NCI-H187 (cell line): ENCODE results near the gene TMEM200A.
"Not testable (repeated sequence)": the region's sequence is repeated elsewhere in the genome, so short reads cannot be mapped to it uniquely, and the experiment has no call there.

Experiments used
- DNase-seq, 2 experiments: peaks; one replicate each; lab custom pipeline; 2025; lab: John Stamatoyannopoulos, UW

The TMEM200A gene

GRCh38 chr6:130365166-130366106 lies at the start of gene TMEM200A:
TSS of gene TMEM200A (plus strand) at chr6:130366017. CDS start at chr6:130440423, 74,406 bp downstream.
- DNase-seq = no peak

DNA sequence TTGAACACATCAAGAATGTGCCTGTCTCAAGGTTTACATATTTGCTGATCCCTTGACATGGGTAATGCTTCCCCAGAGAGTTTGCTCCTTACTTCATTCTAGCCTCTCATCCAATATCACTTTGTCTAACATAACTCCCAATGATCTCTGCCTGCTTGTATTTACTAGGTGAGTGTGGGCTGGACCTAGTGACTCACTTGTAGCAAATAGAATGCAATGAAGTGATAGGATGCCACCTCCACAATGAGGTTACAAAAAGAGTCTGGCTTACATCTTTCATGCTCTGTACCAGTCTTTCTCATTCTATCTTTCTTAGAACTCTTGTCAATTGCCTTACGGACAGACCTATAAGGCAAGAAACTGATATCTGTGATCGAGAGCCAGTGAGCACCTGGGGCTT lies 44.9 kb upstream of the TMEM200A start:
- no peak for DNase-seq

DNA sequence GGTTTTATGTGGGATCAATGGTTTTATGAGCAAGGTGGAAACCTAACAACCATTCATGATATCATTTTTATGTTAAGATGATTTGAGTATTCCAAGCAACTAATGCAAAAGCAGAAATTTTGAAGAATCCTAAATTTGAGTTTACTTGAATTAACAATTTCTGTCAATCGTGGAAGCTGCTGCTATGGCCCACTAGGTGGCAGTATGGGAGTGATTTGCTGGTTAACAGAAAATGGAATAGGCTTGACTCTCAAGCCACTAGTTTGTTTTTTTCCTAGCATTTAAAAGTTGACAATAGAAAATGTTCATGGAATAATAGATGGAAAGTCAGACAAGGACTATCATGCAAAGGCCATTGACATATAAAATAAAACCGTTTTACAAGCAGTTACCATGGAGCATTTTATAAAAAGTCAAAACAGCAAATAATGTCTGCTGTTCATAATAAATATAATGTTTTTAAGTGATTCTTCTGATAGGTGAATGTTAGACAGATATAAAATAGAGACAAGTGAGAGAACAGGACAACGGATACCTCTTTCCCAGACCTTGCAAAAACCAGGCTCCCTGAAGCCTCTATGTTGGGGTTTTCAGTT lies 43.0 kb upstream of the TMEM200A start:
- no peak for DNase-seq

DNA sequence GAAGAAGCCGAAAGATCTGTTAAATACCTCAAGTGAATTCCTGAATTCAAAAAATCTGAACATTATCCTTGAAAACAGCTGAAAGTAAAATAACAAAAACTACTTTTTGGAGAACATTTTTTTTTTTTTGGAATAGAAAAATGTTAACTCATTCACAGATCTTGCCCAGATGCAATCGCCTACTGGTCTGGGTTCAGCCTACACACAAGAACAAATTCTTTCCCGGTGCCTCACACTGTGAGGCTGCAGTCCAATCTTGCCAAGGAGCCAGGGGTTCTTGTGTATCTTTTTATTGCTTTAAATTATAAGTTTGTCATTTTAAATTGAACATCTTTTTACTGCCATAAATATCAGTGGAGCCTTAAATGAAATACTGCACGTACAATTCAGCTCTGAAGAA lies 41.2 kb upstream of the TMEM200A start:
- DNase-seq = no peak

DNA sequence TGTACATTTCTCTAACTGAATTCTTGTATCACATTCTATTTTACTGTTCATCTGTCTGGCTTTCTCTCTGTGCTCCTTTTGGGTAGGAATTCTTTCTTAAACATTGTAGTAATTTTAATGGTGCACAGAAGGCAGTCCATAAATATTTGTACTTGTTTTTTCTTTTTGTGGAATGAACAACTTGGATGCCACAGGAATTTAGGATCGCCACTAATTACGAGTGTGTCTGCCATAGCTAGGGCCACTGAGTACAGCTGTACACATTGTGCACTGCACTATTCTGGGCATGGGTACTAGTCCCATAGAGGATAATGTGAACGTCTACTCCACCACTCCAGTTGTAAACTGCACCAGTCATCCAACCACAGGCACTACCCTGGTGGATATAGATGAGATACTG lies 39.3 kb upstream of the TMEM200A start:
- DNase-seq = no peak

DNA sequence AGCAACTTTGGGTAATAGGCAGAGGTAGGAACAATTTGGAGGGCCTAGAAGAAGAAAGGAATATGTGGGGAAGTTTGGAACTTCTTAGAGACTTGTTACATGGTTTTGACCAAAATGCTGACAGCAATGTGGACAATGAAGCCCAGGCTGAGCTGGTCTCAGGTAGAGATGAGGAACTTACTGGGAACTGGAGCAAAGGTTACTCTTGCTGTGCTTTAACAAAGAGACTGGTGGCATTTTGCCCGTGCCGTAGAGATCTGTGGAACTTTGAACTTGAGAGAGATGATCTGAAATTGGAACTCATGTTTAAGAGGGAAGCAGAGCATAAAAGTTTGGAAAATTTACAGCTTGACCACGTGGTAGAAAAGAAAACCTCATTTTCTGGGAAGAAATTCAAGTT lies 28.3 kb upstream of the TMEM200A start:
- DNase-seq = no peak

DNA sequence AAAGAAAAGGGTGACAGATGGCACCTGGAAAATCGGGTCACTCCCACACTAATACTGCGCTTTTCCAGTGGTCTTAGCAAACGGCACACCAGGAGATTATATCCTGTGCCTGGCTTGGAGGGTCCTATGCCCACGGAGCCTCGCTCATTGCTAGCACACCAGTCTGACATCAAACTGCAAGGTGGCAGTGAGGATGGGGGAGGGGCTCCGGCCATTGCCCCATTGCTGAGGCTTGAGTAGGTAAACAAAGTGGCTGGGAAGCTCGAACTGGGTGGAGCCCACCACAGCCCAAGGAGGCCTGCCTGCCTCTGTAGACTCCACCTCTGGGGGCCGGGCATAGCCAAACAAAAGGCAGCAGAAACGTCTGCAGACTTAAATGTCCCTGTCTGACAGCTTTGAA lies 19.5 kb upstream of the TMEM200A start:
- not testable (repeated sequence) for DNase-seq

GRCh38 chr6:130354322-130354721 lies 11.5 kb upstream of the TMEM200A start:
- no peak for DNase-seq

DNA sequence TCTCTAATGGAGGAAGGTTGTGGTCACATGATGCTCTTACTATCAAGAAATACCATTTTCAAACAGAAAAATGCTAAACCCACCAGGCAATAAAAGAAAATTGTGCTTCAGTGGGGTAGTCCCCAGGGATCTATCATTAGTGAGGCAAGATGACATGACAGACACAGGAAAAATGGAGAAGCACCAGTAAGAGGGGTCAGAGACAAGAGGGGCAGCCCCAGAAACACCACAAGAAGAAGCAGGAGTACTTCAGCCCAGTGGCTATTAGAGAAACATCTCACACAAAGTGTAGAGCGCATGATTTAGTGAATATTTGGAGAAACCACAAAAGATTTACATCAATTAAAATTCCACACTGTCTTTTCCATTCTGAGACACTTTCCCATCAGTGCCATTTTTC lies 10.2 kb upstream of the TMEM200A start:
- no peak for DNase-seq

GRCh38 chr6:130357436-130357835 lies 8.4 kb upstream of the TMEM200A start:
- DNase-seq = no peak

DNA sequence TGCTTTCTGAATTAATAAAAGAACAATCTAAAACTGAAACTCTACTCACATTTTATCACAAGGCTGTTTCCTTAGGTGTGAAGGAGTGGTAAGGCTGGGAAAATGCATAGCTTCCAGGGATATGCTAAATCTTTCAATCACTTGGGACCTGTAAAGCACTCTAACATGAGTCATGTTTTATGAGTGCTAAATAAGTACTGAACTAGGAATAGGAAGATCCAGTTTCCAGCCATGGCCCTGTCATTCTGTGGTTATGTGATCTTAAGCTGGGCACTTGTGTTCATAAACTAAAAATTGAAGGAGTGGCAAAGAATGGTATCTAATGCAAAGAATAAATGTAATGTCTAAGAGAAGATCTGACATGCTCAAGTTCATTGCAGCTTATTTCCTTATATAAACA lies 6.1 kb upstream of the TMEM200A start:
- no peak for DNase-seq

DNA sequence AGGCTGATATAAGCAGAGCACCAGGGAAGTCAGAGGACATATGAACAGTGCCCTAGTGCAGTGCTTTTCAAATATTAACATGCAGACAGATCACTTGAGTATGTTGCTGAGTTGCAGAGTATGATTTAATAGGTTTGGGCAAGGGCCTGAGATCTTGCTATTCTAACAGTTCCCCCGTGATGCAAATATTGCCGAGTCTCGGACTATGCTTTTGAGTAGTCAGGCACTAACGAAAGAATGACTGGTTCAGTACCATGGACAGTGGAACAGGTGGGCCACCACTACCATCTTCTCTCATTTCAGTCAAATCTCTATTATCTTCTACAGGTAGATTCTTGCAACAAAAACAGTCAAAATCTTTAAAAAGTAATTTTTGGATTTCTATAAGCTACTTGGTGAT lies 3.7 kb upstream of the TMEM200A start:
- DNase-seq = no peak

DNA sequence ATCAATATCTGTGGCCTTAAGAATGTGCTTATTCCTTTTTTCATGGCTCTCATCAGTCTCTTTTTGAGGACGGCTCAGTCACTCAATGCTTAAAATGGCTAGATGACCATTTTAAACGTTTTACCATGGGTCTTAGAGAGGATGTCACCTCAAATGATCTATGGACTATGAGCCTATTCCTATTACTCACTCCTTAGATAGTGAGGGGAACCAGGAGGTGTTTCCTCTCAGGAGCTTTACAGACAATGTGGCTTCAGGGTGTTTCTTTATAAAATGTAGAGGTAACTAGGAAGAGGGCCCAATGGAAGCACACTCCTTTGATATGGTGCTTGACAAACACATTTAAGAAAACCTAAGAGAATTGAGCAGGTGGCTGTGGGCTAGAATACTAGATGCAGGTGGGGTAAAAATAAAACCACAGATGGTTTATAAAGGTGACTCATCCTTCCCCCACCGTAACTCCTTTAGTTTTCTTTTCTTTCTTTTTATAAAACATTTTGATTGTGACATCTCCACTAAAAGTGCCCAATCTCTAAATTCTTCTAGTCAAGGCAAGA lies 1.5 kb upstream of the TMEM200A start:
- no peak for DNase-seq

GRCh38 chr6:130366107-130367005 lies 539 bp downstream of the TMEM200A start:
- DNase-seq = no peak

DNA sequence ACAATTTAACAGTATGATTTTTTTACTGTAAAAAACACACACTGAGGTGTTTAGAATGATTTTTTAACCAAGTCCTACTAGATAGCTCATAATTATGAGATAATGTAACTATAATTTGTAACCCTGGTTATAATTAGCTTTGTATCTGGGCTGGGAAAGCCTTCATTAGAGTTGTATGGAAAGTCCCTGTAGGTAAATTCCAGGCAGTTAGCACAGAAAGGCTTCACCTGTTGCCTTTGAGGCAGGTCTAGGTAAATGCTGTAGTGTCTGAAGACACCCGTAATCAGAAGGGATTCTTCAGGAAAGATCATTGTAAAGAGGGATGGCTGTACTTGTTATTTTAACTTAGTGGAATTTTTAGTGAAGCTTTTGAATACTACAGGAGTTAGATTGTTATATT lies 1.9 kb downstream of the TMEM200A start:
- no peak for DNase-seq

GRCh38 chr6:130368576-130368975 lies 2.8 kb downstream of the TMEM200A start:
- no peak for DNase-seq

GRCh38 chr6:130369831-130370230 lies 4.0 kb downstream of the TMEM200A start:
- DNase-seq = no peak

GRCh38 chr6:130371921-130372420 lies 6.2 kb downstream of the TMEM200A start:
- no peak for DNase-seq

GRCh38 chr6:130372786-130373185 lies 7.0 kb downstream of the TMEM200A start:
- DNase-seq = no peak

- DNase-seq = no peak
These were observed 8.2 kb downstream of the TMEM200A start for GRCh38 chr6:130373992-130374391.

GRCh38 chr6:130376936-130377335 lies 11.1 kb downstream of the TMEM200A start:
- DNase-seq = no peak

DNA sequence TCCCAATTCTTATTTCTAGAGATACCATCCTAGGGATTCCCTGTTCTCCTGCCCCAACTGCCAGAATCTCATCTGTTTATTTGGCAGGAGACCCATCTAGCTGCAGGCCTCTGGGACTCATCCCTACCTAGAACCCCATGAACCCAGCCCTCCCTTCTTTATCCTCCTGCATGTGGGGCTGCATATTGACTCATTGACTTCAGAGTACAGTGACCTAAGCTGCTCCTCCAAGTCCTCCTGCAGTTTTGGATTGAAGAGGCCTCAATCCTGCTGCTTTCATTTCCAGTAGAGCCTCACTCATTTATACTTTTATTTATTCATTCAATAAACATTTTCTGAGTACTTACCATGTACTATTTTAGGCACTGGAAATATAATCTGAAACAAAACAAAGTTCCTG lies 11.6 kb downstream of the TMEM200A start:
- DNase-seq = no peak
